ENCODE results near the gene FMNL2.

- TF ChIP-seq POLR2A (IDR thresholded peaks at IDR 0.05; ENCODE audit: low read depth, low read length) (no peak), TAF1 (IDR thresholded peaks at IDR 0.05; ENCODE audit: borderline replicate concordance, low read depth, low read length) (no peak)
These were observed 323.2 kb downstream of the FMNL2 start for GRCh38 chr2:152658221-152658620.
